AG04450 (cell line): ENCODE measurements around the gene ERC1. TPM values are rescaled to one million over a fixed set of nuclear protein-coding genes. Genes with fewer than 3 reads are reported as not detected.

Source experiments
- CTCF ChIA-PET: fragments of 300-600, 350-600 bp; formaldehyde crosslinking; extraction: SDS; loops from one replicate; lab custom pipeline; 2022; ENCODE audit warnings: antibody characterized with exemption, inconsistent platforms; lab: Charles Lee
- POLR2A ChIA-PET: fragments of 350-600 bp; formaldehyde crosslinking; extraction: SDS; loops from one replicate; lab custom pipeline; 2021; ENCODE audit warnings: antibody characterized with exemption, inconsistent platforms; lab: Yijun Ruan, JAX
- DNase-seq: peaks from one replicate; pipeline ENCODE4 v3.0.0-alpha.2; 2011; ENCODE audit warnings: low read depth, low spot score
- H3K27ac ChIP-seq: one replicate; pipeline ENCODE4 v1.5.1; 2012; ENCODE audit warnings: low read depth, low read length, control low read depth
- H3K27me3 ChIP-seq: one replicate; pipeline ENCODE4 v1.6.0; 2012; ENCODE audit warnings: low read length; ENCODE audit not compliant: control insufficient read depth, insufficient read depth
- H3K4me3 ChIP-seq: 2 replicates; pipeline ENCODE4 v1.5.1; 2011; ENCODE audit warnings: mild to moderate bottlenecking, low read depth, low read length, control low read depth
- H3K9me3 ChIP-seq: 2 replicates; pipeline ENCODE4 v1.5.1; 2012; ENCODE audit warnings: low read length; ENCODE audit not compliant: control insufficient read depth, insufficient read depth
- polyA plus RNA-seq: library from polyadenylated mRNA; depleted of rRNA; stranded (reverse); fragments of >200 nt; gene quantifications from 2 replicates; pipeline ENCODE4 v1.2.3, GENCODE V29; 2011
- TF ChIP-seq, protein P1 (sequence below): IDR thresholded peaks from 2 replicates; pipeline ENCODE4 v1.5.1; 2011; ENCODE audit warnings: low read depth, low read length, control low read depth, inconsistent platforms

ERC1 gene
- polyA plus RNA-seq, 1 experiment: 28.6 TPM

DNA sequence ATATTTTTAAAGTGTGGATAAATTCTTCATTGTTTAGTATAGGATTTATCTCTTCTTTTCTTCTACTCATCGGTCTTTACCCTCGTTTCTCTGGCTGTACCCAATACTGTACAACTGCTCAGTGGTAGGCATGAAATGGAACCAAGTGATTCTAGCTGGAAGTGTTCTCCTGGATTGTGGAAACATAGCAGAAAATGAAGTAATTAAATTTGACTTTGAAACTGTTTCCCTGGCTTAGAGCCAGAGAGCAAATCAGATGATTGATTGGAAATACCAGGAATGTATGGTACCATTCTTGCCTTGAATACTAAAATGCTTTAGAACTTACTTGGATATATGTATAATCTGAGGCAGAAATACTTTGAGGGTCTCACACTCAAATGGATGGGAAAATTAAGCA is 292.3 kb downstream of the ERC1 start:
- Histone ChIP-seq H3K9me3 (no peaks in the 10 kb centered on the region), H3K4me3 (no peak overlapping the region), H3K27ac (no peak overlapping the region), H3K27me3 (no peaks in the 10 kb centered on the region)
- ChIA-PET CTCF (interaction anchor here (0.7 to 2.9 kb wide), 3 partner anchors 9 to 165 kb away, joined by 3 to 13 read pairs (median 5); no protein-coding TSS in a partner anchor), POLR2A (no interaction called here)
- no peak for DNase-seq
- TF ChIP-seq, protein P1, sequence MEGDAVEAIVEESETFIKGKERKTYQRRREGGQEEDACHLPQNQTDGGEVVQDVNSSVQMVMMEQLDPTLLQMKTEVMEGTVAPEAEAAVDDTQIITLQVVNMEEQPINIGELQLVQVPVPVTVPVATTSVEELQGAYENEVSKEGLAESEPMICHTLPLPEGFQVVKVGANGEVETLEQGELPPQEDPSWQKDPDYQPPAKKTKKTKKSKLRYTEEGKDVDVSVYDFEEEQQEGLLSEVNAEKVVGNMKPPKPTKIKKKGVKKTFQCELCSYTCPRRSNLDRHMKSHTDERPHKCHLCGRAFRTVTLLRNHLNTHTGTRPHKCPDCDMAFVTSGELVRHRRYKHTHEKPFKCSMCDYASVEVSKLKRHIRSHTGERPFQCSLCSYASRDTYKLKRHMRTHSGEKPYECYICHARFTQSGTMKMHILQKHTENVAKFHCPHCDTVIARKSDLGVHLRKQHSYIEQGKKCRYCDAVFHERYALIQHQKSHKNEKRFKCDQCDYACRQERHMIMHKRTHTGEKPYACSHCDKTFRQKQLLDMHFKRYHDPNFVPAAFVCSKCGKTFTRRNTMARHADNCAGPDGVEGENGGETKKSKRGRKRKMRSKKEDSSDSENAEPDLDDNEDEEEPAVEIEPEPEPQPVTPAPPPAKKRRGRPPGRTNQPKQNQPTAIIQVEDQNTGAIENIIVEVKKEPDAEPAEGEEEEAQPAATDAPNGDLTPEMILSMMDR: no peak

DNA sequence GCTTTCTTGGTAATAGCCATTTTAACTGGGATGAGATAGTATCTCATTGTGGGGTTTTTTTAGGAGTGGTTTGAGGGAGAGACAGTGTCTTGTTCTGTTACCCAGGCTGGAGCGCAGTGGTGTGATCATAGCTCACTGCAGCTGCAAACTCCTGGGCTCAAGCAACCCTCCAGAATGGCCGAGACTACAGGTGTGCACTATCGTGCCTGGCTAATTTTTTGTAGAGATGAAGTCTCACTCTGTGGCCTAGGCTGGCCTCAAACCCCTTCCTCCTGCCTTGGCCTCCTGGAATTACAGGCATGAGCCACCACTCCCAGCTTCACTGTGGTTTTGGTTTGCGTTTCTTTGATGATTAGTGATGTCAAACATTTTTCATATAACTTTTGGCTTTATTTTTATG is 293.6 kb downstream of the ERC1 start:
- no peaks in the 10 kb centered on the region for H3K9me3 ChIP-seq
- no peak for DNase-seq
- H3K27me3 ChIP-seq: no peaks in the 10 kb centered on the region
- ChIA-PET CTCF (no interaction called here), POLR2A (no interaction called here)
- TF ChIP-seq, protein P1: no peak
- H3K27ac ChIP-seq: no peak overlapping the region
- H3K4me3 ChIP-seq: no peak overlapping the region

DNA sequence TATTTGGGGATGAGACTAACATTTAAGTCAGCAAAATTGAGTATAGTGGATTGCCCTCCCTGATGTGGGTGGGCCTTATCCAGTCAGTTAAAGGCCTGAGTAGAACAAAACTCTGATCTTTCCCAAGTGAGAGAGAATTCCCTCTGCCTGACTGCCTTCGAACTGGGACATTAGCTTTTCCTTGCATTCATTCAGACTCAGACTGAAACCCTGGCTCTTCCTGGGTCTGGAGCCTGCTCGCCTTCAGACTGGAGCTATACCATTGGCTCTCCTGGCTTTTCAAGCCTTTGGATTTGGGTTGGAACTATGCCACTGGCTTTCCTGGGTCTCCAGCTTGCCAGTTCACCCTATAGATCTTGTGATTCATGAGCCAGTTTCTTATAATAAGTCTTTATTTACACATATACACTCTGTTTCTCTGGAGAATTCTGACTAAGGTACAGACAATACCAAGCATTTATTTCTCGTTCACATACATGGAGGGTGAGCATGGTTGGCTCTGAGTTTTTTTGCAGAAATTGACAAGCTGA is 296.5 kb downstream of the ERC1 start:
- DNase-seq: no peak
- TF ChIP-seq, protein P1: no peak
- POLR2A ChIA-PET: no interaction called here
- no peak overlapping the region for H3K27ac ChIP-seq
- H3K4me3 ChIP-seq: no peak overlapping the region
- H3K27me3 ChIP-seq: no peaks in the 10 kb centered on the region
- H3K9me3 ChIP-seq: no peaks in the 10 kb centered on the region
- CTCF ChIA-PET: interaction anchor here (1.8 kb wide), 1 partner anchor 169 kb away, joined by 6 read pairs; no protein-coding TSS in a partner anchor

- no peaks in the 10 kb centered on the region for H3K27me3 ChIP-seq
- no peak overlapping the region for H3K4me3 ChIP-seq
- POLR2A ChIA-PET: no interaction called here
- TF ChIP-seq, protein P1: no peak
- H3K27ac ChIP-seq: no peak overlapping the region
- no peak for DNase-seq
- H3K9me3 ChIP-seq: no peaks in the 10 kb centered on the region
- CTCF ChIA-PET: interaction anchor here (1.8 kb wide), 1 partner anchor 170 kb away, joined by 6 read pairs; no protein-coding TSS in a partner anchor
Observed at GRCh38 chr12:1288333-1288732, 297.3 kb downstream of the ERC1 start.

DNA sequence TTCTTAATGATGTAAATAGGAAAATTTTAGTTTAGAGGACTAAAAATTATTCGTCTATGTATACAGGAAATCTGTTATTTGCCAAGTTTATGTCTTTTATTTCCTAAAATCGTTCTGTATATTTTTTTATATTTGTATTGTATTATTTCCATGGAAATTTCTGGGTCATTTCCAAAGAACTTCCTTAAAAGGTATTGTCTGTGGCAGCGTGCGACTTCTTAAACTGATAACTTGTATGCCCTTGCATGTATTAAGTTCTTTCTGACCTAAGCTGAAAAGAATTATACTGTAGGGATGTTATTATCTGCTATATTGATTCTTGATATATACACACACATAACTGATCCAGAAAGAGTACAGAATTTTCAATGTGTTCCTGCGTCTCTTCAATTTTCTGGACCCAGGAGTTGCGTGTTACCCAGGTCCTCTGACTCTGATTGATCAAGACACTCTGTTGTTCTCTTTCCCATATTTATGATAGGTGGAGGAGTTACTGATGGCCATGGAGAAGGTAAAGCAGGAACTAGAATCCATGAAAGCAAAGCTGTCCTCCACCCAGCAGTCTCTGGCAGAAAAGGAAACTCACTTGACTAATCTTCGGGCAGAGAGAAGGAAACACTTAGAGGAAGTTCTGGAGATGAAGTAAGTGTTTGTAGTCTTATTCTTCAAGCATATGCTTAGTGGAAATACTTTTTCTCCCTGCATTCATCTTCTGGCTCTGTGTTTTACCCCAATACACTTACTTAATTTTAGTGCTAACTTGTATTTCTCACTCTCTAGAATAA is 298.5 kb downstream of the ERC1 start:
- DNase-seq: no peak
- POLR2A ChIA-PET: no interaction called here
- CTCF ChIA-PET: interaction anchor here (1.3 kb wide), 1 partner anchor 172 kb away, joined by 4 read pairs; no protein-coding TSS in a partner anchor
- Histone ChIP-seq H3K9me3 (no peaks in the 10 kb centered on the region), H3K27ac (no peak overlapping the region), H3K27me3 (no peaks in the 10 kb centered on the region), H3K4me3 (no peak overlapping the region)
- TF ChIP-seq, protein P1: no peak
